WI38 (cell line): ENCODE data around the gene EFCAB6.

ENCODE experiments used
- H3K4me3 ChIP-seq: 2 replicates; pipeline ENCODE4 v1.5.1; 2011; ENCODE audit warnings: low read depth, mild to moderate bottlenecking, control low read depth, low read length
- CTCF ChIP-seq: IDR thresholded peaks from 2 replicates; pipeline ENCODE4 v1.5.1; 2012; ENCODE audit warnings: low read depth, mild to moderate bottlenecking, control low read depth, low read length

Gene EFCAB6

GRCh38 chr22:43783777-43784176 is 28.3 kb downstream of the EFCAB6 start:
- no peak overlapping the region for H3K4me3 ChIP-seq
- TF ChIP-seq CTCF, result no peak

DNA sequence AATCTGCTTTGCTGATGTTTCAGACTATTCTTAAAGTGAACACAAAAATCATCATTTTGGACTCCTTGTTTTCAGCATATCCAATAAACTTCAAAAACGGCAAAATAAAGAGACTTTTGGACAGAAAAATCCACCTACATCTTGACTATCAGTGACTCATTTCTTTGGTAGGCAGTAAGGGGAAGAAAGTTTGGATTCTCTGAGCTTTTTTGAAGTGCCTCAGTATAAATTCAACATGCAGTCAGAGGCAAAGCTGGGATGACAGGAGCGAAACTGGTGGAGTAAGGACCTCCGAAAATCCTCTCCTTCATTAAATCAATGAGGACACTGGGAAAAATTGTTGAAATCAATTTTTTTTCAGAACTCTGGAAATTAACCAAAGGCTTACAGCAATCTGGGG is 29.7 kb downstream of the EFCAB6 start:
- H3K4me3 ChIP-seq, result no peak overlapping the region
- no peak for TF ChIP-seq CTCF

DNA sequence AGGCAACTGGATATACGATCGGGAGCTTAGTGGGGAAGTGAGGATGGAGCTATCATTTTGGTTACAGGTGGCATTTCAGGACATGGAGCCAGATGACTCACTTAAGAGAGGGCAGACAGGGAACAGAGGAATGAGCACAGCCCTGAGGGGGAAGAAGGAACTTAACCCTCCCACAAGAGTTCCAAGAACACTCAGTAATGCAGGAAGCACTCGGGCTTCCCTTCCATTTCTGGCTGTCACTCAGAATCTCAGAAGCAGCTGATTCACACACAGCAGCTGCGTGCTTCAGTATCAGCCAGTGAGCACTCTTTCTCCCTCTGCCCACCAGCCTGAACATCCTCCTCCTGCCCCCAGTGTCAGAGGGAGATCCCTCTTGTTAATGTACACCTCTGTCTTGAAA is 34.8 kb downstream of the EFCAB6 start:
- no peak overlapping the region for H3K4me3 ChIP-seq
- no peak for TF ChIP-seq CTCF

DNA sequence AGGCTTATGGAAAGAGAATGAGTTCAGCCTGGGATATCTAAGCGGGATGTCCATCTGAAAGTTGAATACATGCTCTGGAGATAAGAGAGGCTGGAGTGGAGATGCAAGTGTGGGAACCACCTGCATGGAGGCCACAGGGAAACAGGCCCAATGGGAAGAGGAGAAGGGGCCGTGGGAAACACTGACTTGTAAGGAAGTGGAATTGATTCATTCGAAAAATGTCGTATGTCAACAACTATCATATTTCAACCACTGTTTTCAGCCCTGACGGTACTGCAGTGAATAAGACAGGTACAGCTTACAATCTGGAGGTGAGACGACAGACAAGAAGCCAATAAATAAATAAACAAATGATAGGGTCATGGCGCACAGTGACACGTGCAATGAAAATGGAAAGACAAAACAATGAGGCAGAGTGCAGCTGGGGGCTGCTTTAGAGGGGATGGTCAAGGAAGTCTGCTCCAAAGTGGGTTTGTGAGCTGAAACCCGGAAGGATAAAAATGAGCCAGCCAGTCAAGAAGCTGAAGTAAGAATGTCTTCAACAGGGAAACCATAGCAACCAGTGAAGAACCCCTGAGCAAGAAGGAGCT is 35.9 kb downstream of the EFCAB6 start:
- no peak for TF ChIP-seq CTCF
- H3K4me3 ChIP-seq, result no peak overlapping the region

DNA sequence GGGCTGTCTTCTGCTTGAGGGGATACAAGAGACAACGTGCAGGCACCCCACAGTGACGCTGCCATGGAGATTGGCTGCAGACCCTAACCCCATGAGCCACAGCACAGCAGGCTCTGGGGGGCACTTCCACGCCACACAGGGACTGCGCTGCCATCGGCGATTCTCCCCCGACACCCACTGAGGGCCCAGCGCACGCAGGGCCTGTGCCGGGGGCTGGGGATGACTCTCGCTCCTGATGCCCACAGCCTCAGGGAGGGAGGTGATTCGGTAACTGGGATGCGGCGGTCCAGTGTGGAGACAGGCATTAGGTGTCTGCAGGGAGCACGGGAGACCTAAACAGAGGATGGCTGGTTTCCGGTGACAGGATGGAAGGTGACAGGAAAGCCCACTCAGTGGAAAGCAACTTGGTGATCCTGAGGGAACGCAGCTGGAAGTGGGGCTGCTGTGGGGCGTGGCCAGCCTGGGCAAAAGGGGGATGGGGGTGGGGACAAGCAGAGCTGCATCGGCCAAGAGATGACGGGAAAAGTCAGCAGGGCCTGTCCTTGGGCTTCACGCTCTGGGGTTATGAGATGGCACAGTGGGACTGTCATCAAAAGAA is 37.7 kb downstream of the EFCAB6 start:
- H3K4me3 ChIP-seq, result no peak overlapping the region
- TF ChIP-seq CTCF, result no peak

GRCh38 chr22:43772831-43773230 is 39.3 kb downstream of the EFCAB6 start:
- no peak overlapping the region for H3K4me3 ChIP-seq
- TF ChIP-seq CTCF, result no peak

DNA sequence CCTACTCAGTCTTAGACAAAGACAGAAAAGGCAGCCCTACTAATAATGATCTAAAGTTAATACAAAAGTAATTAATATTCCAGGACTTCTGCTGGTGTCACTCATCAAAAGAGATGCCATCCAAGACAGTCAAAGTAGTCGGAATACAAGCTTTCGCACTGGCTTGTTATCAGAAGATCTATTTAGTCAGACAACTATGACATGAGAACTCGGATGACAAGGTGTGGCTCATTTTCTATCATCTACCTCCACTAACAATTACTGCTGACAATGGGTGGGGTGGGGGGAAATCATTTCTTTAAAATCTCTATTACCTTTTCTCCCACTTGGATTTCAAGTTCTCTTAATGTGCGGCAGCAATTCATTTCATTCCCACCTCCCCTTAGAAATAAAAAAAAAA is 56.7 kb downstream of the EFCAB6 start:
- no peak overlapping the region for H3K4me3 ChIP-seq
- TF ChIP-seq CTCF, result no peak
